Measurements from ENCODE around the gene SPATA13. TPM values are rescaled to one million over a fixed set of nuclear protein-coding genes. Genes with fewer than 3 reads are reported as not detected.

The SPATA13 gene
- 1 to 10 TPM; 7.0 to 9.2 (median 8.4) TPM for total RNA-seq (2021; fragmentation: NEBNext Ultra II Directional; extraction: Animal tissue kit (Norgen Biotek cat#: 25700))
- long read RNA-seq, partial matches to known transcripts: 1 of 2 reads
- long read RNA-seq, other reads (novel, unspliced or antisense): 1 of 2 reads

DNA sequence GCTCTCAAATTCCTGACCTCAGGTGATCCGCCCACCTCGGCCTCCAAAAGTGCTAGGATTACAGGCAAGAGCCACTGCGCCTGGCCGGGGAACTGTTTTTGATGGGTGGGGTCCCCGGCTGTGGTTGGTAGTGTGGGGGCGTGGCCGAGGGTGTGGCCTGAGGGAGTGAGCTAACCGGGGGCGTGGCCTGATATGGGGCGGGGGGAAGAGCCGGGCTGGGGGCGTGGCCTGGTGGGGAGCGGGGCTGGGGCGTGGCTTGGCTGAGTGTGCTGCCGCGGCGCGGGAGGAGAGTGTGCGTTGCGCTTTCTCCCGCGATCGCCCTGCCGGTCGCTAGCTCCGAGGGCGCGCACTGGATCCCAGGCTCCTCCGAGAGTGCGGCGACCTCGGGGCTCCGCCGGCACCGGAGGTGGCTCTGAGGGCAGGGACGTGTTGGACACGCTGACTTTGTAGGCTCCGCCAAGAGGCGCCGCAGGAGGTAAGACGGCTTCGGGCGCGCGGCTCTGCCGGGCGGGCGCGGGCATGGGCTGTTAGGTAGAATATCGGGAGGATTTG, at the start of gene SPATA13:
SPATA13 (plus strand) TSS at position 263 of the 552 bp plus-strand sequence. CDS start 62,210 bp downstream, outside the sequence.
- DNase-seq: peak; percentile 73
- Mint-ChIP-seq H3K27me3 (ENCODE audit: insufficient read depth) (peaks cover 5% of the 10 kb centered on the region), H3K27ac (peak within 1 kb of the TSS; percentile 77), H3K4me3 (peak within 1 kb of the TSS; percentile 89), H3K4me1 (ENCODE audit: low read depth) (peaks cover 44% of the 10 kb centered on the region), H3K36me3 (ENCODE audit: low read depth) (no peaks in the 10 kb centered on the region; the same call in 1 of the 2 replicates), H3K9me3 (no peaks in the 10 kb centered on the region)
- TF ChIP-seq, protein P1, sequence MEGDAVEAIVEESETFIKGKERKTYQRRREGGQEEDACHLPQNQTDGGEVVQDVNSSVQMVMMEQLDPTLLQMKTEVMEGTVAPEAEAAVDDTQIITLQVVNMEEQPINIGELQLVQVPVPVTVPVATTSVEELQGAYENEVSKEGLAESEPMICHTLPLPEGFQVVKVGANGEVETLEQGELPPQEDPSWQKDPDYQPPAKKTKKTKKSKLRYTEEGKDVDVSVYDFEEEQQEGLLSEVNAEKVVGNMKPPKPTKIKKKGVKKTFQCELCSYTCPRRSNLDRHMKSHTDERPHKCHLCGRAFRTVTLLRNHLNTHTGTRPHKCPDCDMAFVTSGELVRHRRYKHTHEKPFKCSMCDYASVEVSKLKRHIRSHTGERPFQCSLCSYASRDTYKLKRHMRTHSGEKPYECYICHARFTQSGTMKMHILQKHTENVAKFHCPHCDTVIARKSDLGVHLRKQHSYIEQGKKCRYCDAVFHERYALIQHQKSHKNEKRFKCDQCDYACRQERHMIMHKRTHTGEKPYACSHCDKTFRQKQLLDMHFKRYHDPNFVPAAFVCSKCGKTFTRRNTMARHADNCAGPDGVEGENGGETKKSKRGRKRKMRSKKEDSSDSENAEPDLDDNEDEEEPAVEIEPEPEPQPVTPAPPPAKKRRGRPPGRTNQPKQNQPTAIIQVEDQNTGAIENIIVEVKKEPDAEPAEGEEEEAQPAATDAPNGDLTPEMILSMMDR (IDR thresholded peaks at IDR 0.05): 0 out of 2 replicates have a peak, but pooled peaks have one; percentile 13

DNA sequence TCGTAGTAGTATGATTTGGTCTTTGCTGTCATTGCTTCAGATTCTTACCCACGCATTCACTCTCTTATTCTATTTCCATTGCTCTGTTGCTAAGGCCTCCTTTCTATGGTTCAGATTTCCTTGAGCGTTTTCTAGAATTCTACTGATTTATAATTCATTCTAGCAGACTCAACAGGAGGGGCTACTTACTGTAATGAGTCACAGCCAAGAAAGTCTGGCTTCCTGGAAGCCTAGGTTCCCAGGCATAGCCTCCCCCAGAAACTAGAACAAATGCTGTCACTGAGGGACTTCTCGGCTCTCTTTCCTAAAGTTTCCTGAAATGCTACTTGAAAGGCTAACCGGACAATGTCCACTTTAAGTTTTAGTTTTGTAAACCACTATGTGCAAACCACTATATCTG, 47.7 kb upstream of the SPATA13 start:
- H3K4me3 Mint-ChIP-seq: no peak overlapping the region
- no peaks in the 10 kb centered on the region for H3K9me3 Mint-ChIP-seq
- no peak overlapping the region for H3K27ac Mint-ChIP-seq
- H3K36me3 Mint-ChIP-seq (ENCODE audit: low read depth): no peaks in the 10 kb centered on the region
- TF ChIP-seq, protein P1 (IDR thresholded peaks at IDR 0.05): no peak
- H3K4me1 Mint-ChIP-seq (ENCODE audit: low read depth): 0 out of 2 replicates have a peak, but pooled peaks cover 4% of the 10 kb centered on the region
- DNase-seq: no peak
- peaks cover 19% of the 10 kb centered on the region for H3K27me3 Mint-ChIP-seq (ENCODE audit: insufficient read depth)

DNA sequence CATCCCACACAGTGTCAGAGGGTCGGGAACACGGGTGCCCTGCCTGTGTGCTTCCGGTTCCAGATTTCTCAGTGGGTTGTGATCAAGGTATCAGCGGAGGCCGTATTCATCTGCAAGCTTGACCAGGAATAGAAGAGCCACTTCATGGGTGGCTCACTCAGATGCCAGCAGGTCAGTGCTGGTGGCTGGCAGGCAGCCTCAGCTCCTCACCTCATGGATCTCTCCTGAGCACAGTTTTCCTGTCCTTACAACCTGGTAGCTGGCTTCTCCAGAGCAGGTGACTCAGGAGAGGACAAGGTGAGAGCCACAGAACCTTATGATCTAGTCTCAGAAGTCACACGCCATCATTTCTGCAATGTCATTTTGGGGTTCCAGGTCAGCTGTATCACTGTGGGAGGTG, 44.8 kb upstream of the SPATA13 start:
- H3K27me3 Mint-ChIP-seq (ENCODE audit: insufficient read depth): peaks cover 25% of the 10 kb centered on the region
- no peak for DNase-seq
- 0 out of 2 replicates have a peak, but pooled peaks cover 4% of the 10 kb centered on the region for H3K4me1 Mint-ChIP-seq (ENCODE audit: low read depth)
- no peak overlapping the region for H3K27ac Mint-ChIP-seq
- TF ChIP-seq, protein P1 (IDR thresholded peaks at IDR 0.05): no peak
- H3K36me3 Mint-ChIP-seq (ENCODE audit: low read depth): no peaks in the 10 kb centered on the region
- no peaks in the 10 kb centered on the region for H3K9me3 Mint-ChIP-seq
- no peak overlapping the region for H3K4me3 Mint-ChIP-seq

DNA sequence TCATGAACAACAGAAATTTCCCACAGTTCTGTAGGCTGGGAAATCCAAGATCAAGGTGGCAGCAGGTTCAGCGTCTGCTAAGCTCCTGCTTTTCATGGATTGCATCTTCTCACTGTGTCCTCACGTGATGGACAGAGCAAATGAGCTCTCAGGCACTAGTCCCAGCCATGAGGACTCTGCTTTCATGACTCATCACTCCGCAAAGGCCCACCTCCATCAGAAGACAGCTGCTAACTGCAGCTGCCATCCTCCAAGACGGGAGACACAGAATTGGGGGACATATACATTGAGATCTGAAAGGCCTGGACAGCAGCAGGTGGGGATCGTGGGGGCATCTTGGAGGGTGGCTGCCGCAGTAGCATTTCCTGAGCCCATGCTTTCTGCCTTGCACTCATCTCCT, 44.4 kb upstream of the SPATA13 start:
- TF ChIP-seq, protein P1 (IDR thresholded peaks at IDR 0.05): no peak
- Mint-ChIP-seq H3K27me3 (ENCODE audit: insufficient read depth) (peaks cover 30% of the 10 kb centered on the region), H3K9me3 (no peaks in the 10 kb centered on the region), H3K36me3 (ENCODE audit: low read depth) (no peaks in the 10 kb centered on the region), H3K4me3 (no peak overlapping the region), H3K27ac (no peak overlapping the region), H3K4me1 (ENCODE audit: low read depth) (0 out of 2 replicates have a peak, but pooled peaks cover 4% of the 10 kb centered on the region)
- no peak for DNase-seq

DNA sequence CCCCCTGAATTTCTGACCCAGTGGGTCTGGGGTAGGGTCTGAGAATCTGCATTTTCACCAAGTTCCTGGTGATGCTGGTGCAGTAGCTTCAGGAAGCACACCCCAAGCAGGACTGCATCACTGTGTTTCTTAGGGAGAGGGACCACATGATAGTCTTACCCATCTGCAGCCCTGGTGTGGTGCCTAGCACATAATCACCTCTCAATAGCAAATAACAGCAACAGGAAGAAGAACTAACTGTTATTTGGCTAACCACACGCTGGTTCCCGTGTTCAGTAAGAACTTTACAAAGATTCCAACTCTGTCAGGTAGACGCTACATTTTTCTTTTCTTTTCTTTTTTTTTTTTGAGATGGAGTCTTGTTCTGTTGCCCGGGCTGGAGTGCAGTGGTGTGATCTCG, 41.9 kb upstream of the SPATA13 start:
- Mint-ChIP-seq H3K36me3 (ENCODE audit: low read depth) (no peaks in the 10 kb centered on the region), H3K4me3 (no peak overlapping the region), H3K27ac (no peak overlapping the region), H3K27me3 (ENCODE audit: insufficient read depth) (peaks cover 23% of the 10 kb centered on the region), H3K9me3 (no peaks in the 10 kb centered on the region), H3K4me1 (ENCODE audit: low read depth) (peaks cover 15% of the 10 kb centered on the region)
- TF ChIP-seq, protein P1 (IDR thresholded peaks at IDR 0.05): no peak
- DNase-seq: no peak
